ENCODE data around the gene PDE4A. TPM values are rescaled to one million over a fixed set of nuclear protein-coding genes. Genes with fewer than 3 reads are reported as not detected.

PDE4A gene
- 4.3 and 5.8 TPM in 2 replicates for total RNA-seq

DNA sequence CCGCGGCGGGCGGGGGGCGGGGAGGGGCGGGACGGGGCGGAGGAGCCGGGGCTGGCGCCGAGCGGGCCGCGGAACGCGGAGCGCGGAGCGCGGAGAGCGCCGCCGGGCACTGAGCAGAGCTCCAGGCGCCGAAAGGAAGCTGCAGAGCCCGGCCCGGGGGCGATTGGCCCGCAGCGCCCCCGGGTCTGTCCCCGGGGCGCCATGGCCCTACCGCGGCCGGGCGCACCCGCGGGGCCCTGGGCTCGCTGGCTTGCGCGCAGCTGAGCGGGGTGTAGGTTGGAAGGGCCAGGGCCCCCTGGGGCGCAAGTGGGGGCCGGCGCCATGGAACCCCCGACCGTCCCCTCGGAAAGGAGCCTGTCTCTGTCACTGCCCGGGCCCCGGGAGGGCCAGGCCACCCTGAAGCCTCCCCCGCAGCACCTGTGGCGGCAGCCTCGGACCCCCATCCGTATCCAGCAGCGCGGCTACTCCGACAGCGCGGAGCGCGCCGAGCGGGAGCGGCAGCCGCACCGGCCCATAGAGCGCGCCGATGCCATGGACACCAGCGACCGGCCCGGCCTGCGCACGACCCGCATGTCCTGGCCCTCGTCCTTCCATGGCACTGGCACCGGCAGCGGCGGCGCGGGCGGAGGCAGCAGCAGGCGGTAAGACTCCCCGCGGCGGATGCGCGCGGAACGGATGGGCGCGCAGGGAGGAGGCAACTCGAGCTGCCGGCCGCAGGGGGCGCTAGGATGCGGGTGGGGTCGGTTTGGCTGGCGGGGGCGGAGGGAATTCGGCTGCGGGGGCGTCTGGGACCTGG is at the start of gene PDE4A:
PDE4A (plus strand) TSS at position 95 of the 796 bp plus-strand sequence; CDS start at position 322, 227 bp downstream.

DNA sequence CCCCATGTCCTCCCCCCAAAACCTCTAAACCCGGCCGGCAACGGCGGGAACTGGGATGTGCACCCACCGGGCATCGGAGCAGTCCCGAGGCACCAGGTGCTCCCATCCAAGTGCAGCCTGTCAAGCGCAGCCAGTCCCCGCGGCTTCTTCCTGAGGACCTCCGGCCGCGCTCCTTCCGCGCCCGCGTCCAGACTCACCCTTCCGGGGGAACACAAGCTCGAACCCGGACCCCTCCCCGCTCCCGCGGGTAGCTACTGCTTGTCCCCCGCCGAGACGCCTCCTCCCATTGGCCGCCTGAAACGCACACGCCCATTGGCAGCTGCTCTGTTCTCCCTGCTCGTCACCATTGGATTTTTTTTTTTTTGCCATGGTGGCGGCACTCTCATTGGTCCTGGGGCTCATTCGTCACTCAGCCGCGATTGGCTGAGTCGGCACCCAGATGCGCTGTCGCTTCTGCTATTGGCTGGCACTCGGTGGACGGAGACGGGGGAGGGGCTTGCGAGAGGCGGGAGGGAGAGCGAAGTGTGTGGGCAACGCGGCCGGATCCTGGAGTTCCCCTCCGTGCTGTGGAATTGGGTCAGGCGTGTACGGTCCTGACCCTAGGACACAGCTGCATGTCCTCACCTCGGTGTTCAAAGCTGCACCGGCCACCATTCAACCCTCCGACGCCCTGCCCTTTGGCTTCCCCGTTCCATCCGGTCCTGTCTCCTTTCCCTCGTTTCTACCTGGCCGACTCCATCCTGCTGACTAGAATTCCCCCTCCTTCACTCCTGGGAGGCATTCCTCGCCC is 39.8 kb upstream of the PDE4A start, which contains the start of gene TYK2:
TYK2 (minus strand) TSS at position 260 of the 790 bp plus-strand sequence. CDS start 2,166 bp downstream, outside the sequence.

DNA sequence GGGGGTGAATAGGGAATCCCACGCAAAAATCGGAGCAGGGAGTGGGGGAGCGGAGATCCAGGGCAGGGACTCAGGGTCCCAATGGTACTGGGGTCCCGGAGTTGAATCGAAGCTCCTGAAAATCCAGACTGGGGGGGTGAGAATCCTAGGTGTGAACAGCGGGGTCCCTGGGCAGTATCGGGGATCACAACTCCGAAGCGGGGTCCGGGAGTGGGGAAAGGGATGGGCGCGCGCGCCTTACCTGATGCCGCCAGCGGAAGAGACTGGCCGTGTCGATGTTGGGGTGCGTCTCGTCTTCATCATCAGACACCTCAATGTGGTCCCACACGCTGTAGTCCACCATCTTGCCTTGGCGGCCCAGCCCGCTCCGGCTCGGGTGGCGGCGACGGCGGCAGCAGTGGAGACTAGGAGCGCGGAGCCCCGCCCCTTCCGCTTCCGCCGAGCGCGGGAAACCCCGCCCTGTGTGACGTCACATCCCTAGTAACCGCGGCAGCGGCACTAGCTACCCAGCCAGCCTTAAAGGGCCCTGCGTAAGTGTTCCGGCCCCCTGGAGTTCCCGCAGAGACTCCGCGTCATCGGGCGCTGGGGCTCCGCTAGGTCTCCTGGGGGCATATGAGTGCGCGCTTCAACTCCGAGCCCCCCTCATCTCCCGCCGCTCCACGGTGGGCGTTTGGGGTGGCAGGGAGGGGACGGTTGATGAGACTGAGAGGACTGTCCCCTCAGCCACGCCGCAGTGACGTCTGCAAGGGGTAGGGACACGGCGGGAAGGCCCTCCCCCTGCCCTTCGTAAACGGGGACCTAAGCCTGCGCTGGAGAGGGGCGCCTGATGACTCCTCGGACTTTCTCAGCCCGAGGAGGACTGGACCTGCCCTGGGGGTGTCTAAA is 17.0 kb upstream of the PDE4A start, which contains the start of gene CDC37:
CDC37 (minus strand) TSS at position 406 of the 885 bp plus-strand sequence; CDS start at position 343, 63 bp downstream.

GRCh38 chr19:10503002-10503789 is 82.9 kb downstream of the PDE4A start, which contains the start of gene KEAP1:
KEAP1 (minus strand) TSS chr19:10503356; CDS start chr19:10500033, 3,323 bp downstream.

GRCh38 chr19:10517361-10517759 is 97.0 kb downstream of the PDE4A start, which contains the start of gene S1PR5:
S1PR5 (minus strand) TSS chr19:10517447; CDS start chr19:10515011, 2,436 bp downstream.

Other genes with a start within 250 kb of the PDE4A start
- 81.2 and 82.7 TPM in 2 replicates for gene DNMT1, start 225.6 kb upstream of the PDE4A start, total RNA-seq
- gene S1PR2, start 189.2 kb upstream of the PDE4A start, total RNA-seq = 8.1 and 8.5 TPM in 2 replicates
- gene MRPL4, start 168.3 kb upstream of the PDE4A start, total RNA-seq = 140 and 145 TPM in 2 replicates
- gene ICAM1, start 149.4 kb upstream of the PDE4A start, total RNA-seq = 45.0 and 59.4 TPM in 2 replicates
- 1.6 and 4.0 TPM in 2 replicates for gene ICAM4, start 133.6 kb upstream of the PDE4A start, total RNA-seq
- gene ICAM5, start 130.6 kb upstream of the PDE4A start, total RNA-seq = 4.3 and 8.4 TPM in 2 replicates
- gene ZGLP1, start 110.7 kb upstream of the PDE4A start, total RNA-seq = 0.53 and 0.58 TPM in 2 replicates
- gene FDX2, start 104.5 kb upstream of the PDE4A start, total RNA-seq = 31.7 and 53.9 TPM in 2 replicates
- 22.0 and 23.4 TPM in 2 replicates for gene RAVER1, start 87.0 kb upstream of the PDE4A start, total RNA-seq
- 12.1 and 33.2 TPM in 2 replicates for gene ICAM3, start 80.9 kb upstream of the PDE4A start, total RNA-seq
- gene TYK2, start 40.0 kb upstream of the PDE4A start, total RNA-seq = 96.1 and 133 TPM in 2 replicates
- gene CDC37, start 17.0 kb upstream of the PDE4A start, total RNA-seq = 278 and 292 TPM in 2 replicates
- gene KEAP1, start 82.8 kb downstream of the PDE4A start, total RNA-seq = 63.4 and 75.1 TPM in 2 replicates
- not detected in 2 replicates for gene S1PR5, start 96.9 kb downstream of the PDE4A start, total RNA-seq
- gene ATG4D, start 123.4 kb downstream of the PDE4A start, total RNA-seq = 20.2 and 24.3 TPM in 2 replicates
- 13.5 and 15.4 TPM in 2 replicates for gene KRI1, start 145.5 kb downstream of the PDE4A start, total RNA-seq
- gene CDKN2D, start 148.4 kb downstream of the PDE4A start, total RNA-seq = 10.7 and 15.1 TPM in 2 replicates
- gene AP1M2, start 166.8 kb downstream of the PDE4A start, total RNA-seq = 5.3 and 14.4 TPM in 2 replicates
- gene SLC44A2, start 205.0 kb downstream of the PDE4A start, total RNA-seq = 103 and 109 TPM in 2 replicates
- 122 and 134 TPM in 2 replicates for gene ILF3, start 233.8 kb downstream of the PDE4A start, total RNA-seq